Lower leg skin (tissue), 4 donors: ENCODE measurements around the gene ITGA6. TPM values are rescaled to one million over a fixed set of nuclear protein-coding genes. Genes with fewer than 3 reads are reported as not detected.

ENCODE experiments used
- DNase-seq, 2 donors: peaks; one replicate each; pipeline ENCODE4 v3.0.0-alpha.2; 2019; ENCODE audit warnings: low spot score in 2 of 2
- H3K4me3 ChIP-seq: fragments of 200-600 bp; sonication (generic); 2 replicates; pipeline ENCODE4 v1.5.1; 2017; ENCODE audit warnings: mild to moderate bottlenecking, low read depth; ENCODE audit not compliant: poor library complexity, severe bottlenecking
- CTCF ChIP-seq, 3 donors: fragments of 450-650 bp; IDR thresholded peaks; one replicate each; pipeline ENCODE4 v1.5.1; 2016; ENCODE audit warnings: antibody characterized with exemption in 3 of 3, mild to moderate bottlenecking in 3 of 3, moderate library complexity in 2 of 3
- POLR2A ChIP-seq, 2 donors: fragments of 450-650 bp; IDR thresholded peaks; one replicate each; pipeline ENCODE4 v1.6.1; 2016 to 2017; ENCODE audit warnings: antibody characterized with exemption in 2 of 2, mild to moderate bottlenecking in 1 of 2, moderate library complexity in 1 of 2
- WGBS, 2 donors: methylation state at CpG; one replicate each; pipeline ENCODE4 v1.1.5; 2018; 5-methylcytosine and 5-hydroxymethylcytosine counted together
- intact Hi-C: fragments of 100-400 bp; cut with DNase I; formaldehyde crosslinking; loops from one replicate; pipeline ENCODE4 v1.15.0; 2023; ENCODE audit warnings: low total_unique reads
- total RNA-seq, 4 donors: library from RNA; depleted of rRNA; stranded (reverse); fragments of >200 nt; gene quantifications; one replicate each; pipeline ENCODE4 v1.1.0, GENCODE V29; 2016

The ITGA6 gene
- total RNA-seq, 4 donors from 2014 or later, result 93.3 to 153 (median 128) TPM

DNA sequence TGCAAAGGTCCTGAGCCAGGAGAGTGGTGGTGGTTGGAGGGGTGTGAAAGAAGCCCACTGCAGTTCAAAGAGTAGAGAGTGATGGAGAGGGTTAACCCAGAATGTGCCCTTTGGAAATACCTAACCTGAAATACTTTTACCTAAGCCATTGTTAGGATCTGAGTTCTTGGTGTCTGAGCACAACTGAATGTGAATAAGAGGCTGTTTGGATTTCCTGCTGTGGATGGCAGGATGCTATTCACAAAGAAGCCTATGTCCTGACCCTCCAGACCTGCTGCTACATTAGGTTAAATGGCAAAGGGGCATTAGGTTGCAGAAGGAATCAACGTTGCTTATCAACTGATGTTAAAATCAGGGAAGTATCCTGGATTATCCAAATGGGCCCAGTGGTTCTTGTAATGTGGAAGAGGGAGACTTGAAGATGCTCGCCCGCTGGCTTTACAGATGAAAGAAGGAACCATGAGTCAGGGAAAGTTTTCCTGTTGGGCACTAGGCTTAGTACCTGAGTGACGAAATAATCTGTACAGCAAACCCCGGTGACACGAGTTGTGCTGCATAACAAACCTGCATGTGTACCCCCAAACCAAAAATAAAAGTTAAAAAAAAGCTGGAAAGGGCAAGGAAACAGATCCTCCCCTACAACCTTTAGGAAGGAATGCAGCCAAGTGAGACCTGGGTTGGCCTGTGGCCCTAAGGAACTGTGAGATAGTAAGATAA is 27.2 kb downstream of the ITGA6 start:
- no peak for TF ChIP-seq CTCF (IDR thresholded peaks at IDR 0.05)
- no peak for TF ChIP-seq POLR2A (IDR thresholded peaks at IDR 0.05)
- intact Hi-C loops, result no loop called here
- no peak for DNase-seq
- whole genome bisulfite sequencing, 2 donors, result 59 to 64% methylated on average over 6 of the region's 6 CpGs
- H3K4me3 ChIP-seq, result no peak overlapping the region

DNA sequence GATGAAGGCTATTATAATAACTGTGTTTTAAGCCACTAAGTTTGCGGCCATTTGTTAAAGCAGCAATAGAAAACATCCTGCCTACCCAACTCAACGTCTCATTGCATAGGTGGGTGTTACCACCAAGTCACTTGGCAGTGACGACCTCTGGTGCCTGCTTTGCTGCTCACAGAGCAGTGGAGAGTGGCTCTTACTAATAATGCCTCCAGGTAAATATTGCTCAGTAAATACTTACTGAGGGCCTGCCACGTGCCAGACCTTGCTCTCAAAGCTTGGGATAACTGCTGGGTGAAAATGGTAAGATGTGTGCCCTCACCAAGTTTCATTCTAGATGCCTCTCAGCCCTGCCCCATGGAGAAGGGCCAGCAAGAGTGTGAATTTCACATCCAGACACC is 27.7 kb downstream of the ITGA6 start:
- intact Hi-C loops, result no loop called here

GRCh38 chr2:172456002-172456401 is 28.6 kb downstream of the ITGA6 start:
- H3K4me3 ChIP-seq, result no peak overlapping the region
- DNase-seq, result no peak
- 64 to 66% methylated on average over 4 of the region's 4 CpGs for WGBS, 2 donors
- TF ChIP-seq POLR2A (IDR thresholded peaks at IDR 0.05) (no peak), CTCF (IDR thresholded peaks at IDR 0.05) (no peak)
- intact Hi-C loops, result no loop called here

More for the DNA sequence above, 27.7 kb downstream of the ITGA6 start:
- TF ChIP-seq CTCF (IDR thresholded peaks at IDR 0.05), result no peak
- no peak for TF ChIP-seq POLR2A (IDR thresholded peaks at IDR 0.05)
- WGBS, 2 donors, result 37 to 47% methylated on average over 4 of the region's 4 CpGs
- no peak for DNase-seq
- no peak overlapping the region for H3K4me3 ChIP-seq

DNA sequence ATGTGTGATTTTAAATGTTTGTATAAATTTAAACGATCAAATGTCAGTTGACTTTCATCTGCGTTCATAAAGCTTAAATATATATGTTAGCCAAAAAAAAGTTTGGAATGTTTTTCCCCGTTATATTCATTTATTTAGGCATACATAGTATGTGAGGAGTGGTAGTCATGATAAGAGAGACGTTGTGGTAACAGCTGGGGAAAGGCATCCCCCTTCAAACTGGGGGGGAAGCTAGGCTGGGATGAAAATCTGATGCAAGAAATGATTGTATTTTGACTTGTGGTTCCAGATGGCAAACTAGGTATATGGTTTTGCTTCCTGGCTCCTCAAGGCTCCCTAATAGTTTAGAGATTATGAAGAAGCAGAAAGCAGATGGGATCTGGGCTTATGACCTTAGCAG is 30.1 kb downstream of the ITGA6 start:
- no peak for TF ChIP-seq POLR2A (IDR thresholded peaks at IDR 0.05)
- H3K4me3 ChIP-seq, result no peak overlapping the region
- WGBS, 2 donors, result 70 to 76% methylated on average over 4 of the region's 4 CpGs
- DNase-seq, result no peak
- intact Hi-C loops, result no loop called here

DNA sequence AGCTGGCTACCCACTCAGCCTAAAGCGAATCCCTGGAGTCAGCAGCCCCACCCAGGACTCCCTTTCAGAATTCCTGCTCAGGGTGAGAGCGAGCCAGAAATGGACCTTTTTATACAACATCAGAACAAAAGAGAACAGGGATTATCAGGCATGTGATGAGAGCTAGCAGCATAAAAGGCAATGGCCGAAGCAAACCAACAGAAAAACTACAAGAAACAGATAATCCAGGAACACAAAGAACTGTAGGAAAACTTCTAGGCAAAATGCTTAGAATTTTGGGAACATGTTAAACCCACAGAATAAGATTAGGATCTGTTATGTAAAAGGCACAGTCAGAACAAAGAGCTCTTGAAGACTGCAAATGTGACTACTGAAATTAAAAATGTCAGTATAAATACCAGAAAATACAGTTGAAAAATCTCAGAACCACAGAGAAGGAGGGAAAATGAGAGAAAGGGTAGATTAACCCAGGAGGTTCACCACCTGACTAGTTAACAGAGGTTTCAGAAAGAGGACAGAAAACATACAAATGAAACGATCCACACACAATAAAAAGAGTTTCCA is 31.3 kb downstream of the ITGA6 start:
- intact Hi-C loops, result no loop called here
- H3K4me3 ChIP-seq, result no peak overlapping the region
- 72 to 76% methylated on average over 4 of the region's 4 CpGs for WGBS, 2 donors

More for the DNA sequence above, 31.3 kb downstream of the ITGA6 start:
- TF ChIP-seq CTCF (IDR thresholded peaks at IDR 0.05) (no peak), POLR2A (IDR thresholded peaks at IDR 0.05) (no peak)
- no peak for DNase-seq
